Sigmoid colon (tissue), 7 donors: ENCODE results near the gene PAM16. TPM values are rescaled to one million over a fixed set of nuclear protein-coding genes. Genes with fewer than 3 reads are reported as not detected.

ENCODE experiments used
- DNase-seq: peaks from one replicate; pipeline ENCODE4 v3.0.0-alpha.2; 2019
- H3K27ac ChIP-seq, 4 donors: fragments of 200-600 bp; sonication (generic); one replicate each; pipeline ENCODE4 v1.5.1; 2016 to 2019; ENCODE audit warnings: mild to moderate bottlenecking in 1 of 4
- H3K27me3 ChIP-seq, 3 donors: fragments of 200-600 bp; sonication (generic); one replicate each; pipeline ENCODE4 v1.5.1; 2019; ENCODE audit warnings: mild to moderate bottlenecking in 1 of 3
- H3K36me3 ChIP-seq, 4 donors: fragments of 200-600 bp; sonication (generic); one replicate each; pipeline ENCODE4 v1.5.1; 2016 to 2019
- H3K4me1 ChIP-seq, 4 donors: fragments of 200-600 bp; sonication (generic); one replicate each; pipeline ENCODE4 v1.5.1; 2017 to 2019
- H3K4me3 ChIP-seq, 4 donors: fragments of 200-600 bp; sonication (generic); one replicate each; pipeline ENCODE4 v1.5.1; 2017 to 2019; ENCODE audit warnings: mild to moderate bottlenecking in 2 of 4, moderate library complexity in 1 of 4
- H3K9me3 ChIP-seq, 4 donors: fragments of 200-600 bp in 3 of 4; sonication (generic) in 3 of 4; one replicate each; pipeline versions ENCODE4 v1.5.1 to v1.6.1; 2013 to 2019
- CTCF ChIP-seq, 4 experiments: fragments of 450-650 bp in 3 of 4; fragments of 200-600 bp in 1 of 4; IDR thresholded peaks; one replicate each; pipeline ENCODE4 v1.5.1; 2016 to 2019; ENCODE audit warnings: antibody characterized with exemption in 4 of 4, mild to moderate bottlenecking in 3 of 4, moderate library complexity in 2 of 4
- EP300 ChIP-seq, 4 donors: sonication (generic); formaldehyde crosslinking; IDR thresholded peaks; one replicate each; pipeline ENCODE4 v1.6.1; 2017; ENCODE audit warnings: antibody characterized with exemption in 4 of 4
- POLR2A ChIP-seq, 2 donors: fragments of 450-650 bp; IDR thresholded peaks; one replicate each; pipeline ENCODE4 v1.6.1; 2016; ENCODE audit warnings: antibody characterized with exemption in 2 of 2, mild to moderate bottlenecking in 2 of 2, moderate library complexity in 2 of 2
- POLR2AphosphoS5 ChIP-seq, 4 donors: sonication (generic); formaldehyde crosslinking; IDR thresholded peaks; one replicate each; pipeline ENCODE4 v1.6.1; 2017; ENCODE audit warnings: antibody characterized with exemption in 4 of 4
- WGBS, 2 donors: extraction: QIAGEN DNeasy Blood & Tissue Kit; methylation state at CpG; one replicate each; pipeline ENCODE4 v1.1.7; 2013; 5-methylcytosine and 5-hydroxymethylcytosine counted together
- intact Hi-C: fragments of 100-400 bp; cut with DNase I; formaldehyde crosslinking; loops from one replicate; pipeline ENCODE4 v1.15.1; 2023
- polyA plus RNA-seq, 3 donors: library from polyadenylated mRNA; stranded (reverse); fragments of 200-250 nt; gene quantifications; one replicate each; pipeline ENCODE4 v1.2.3, GENCODE V29; 2013
- total RNA-seq, 4 donors: library from RNA; depleted of rRNA; stranded (reverse); fragments of >200 nt; gene quantifications; one replicate each; pipeline ENCODE4 v1.1.0, GENCODE V29; 2016
- donor health status: healthy with polysubstance abuse.
- donor health status: Bipolar disorder and iron deficiency.
- donor health status: healthy.

PAM16 gene
- total and polyA plus RNA-seq, 7 donors: 36.0 to 57.0 (median 49.0) TPM

GRCh38 chr16:4352843-4353242 lies 1.7 kb upstream of the PAM16 start:
- Histone ChIP-seq H3K27me3 (no peaks in the 10 kb centered on the region), H3K27ac (no peak overlapping the region), H3K4me3 (no peak overlapping the region), H3K9me3 (no peaks in the 10 kb centered on the region), H3K36me3 (peaks cover 0 to 8% (median 3%) of the 10 kb centered on the region in 4 donors), H3K4me1 (peaks cover 0 to 23% (median 17%) of the 10 kb centered on the region in 4 donors)
- WGBS, 2 donors: 89 to 91% methylated on average over 5 of the region's 5 CpGs
- DNase-seq: no peak
- TF ChIP-seq CTCF (IDR thresholded peaks at IDR 0.05) (no peak), EP300 (IDR thresholded peaks at IDR 0.05) (no peak), POLR2A (IDR thresholded peaks at IDR 0.05) (no peak), POLR2AphosphoS5 (IDR thresholded peaks at IDR 0.05) (no peak)
- intact Hi-C loops: no loop called here

- intact Hi-C loops: no loop called here
- peak; percentile 61 for DNase-seq
- Histone ChIP-seq H3K36me3 (peaks cover 0 to 6% (median 0%) of the 10 kb centered on the region in 4 donors), H3K4me3 (no peak overlapping the region), H3K27me3 (no peaks in the 10 kb centered on the region), H3K9me3 (no peaks in the 10 kb centered on the region), H3K4me1 (peaks cover 0 to 25% (median 19%) of the 10 kb centered on the region in 4 donors), H3K27ac (peak overlapping the region in 3 of 4 donors; percentile 18 to 90 (median 86))
- WGBS, 2 donors: 73 to 83% methylated on average over 7 of the region's 7 CpGs
- TF ChIP-seq EP300 (IDR thresholded peaks at IDR 0.05) (no peak), POLR2A (IDR thresholded peaks at IDR 0.05) (no peak), CTCF (IDR thresholded peaks at IDR 0.05) (no peak), POLR2AphosphoS5 (IDR thresholded peaks at IDR 0.05) (no peak)
Measured at GRCh38 chr16:4351880-4352279, 759 bp upstream of the PAM16 start.

- no peak for DNase-seq
- H3K4me3 ChIP-seq: peak overlapping the region; percentile 56 to 100 (median 78)
Measured at GRCh38 chr16:4350365-4350786, 745 bp downstream of the PAM16 start.

GRCh38 chr16:4349332-4349731 lies 1.8 kb downstream of the PAM16 start:
- H3K4me3 ChIP-seq: no peak overlapping the region
- no peak overlapping the region for H3K27ac ChIP-seq
- no peaks in the 10 kb centered on the region for H3K9me3 ChIP-seq
- no peaks in the 10 kb centered on the region for H3K36me3 ChIP-seq
- WGBS, 2 donors: 94 to 95% methylated on average over 5 of the region's 5 CpGs
- DNase-seq: no peak
- intact Hi-C loops: no loop called here
- no peaks in the 10 kb centered on the region for H3K27me3 ChIP-seq
- H3K4me1 ChIP-seq: peaks cover 0 to 30% (median 22%) of the 10 kb centered on the region in 4 donors
- TF ChIP-seq CTCF (IDR thresholded peaks at IDR 0.05) (no peak), EP300 (IDR thresholded peaks at IDR 0.05) (no peak), POLR2AphosphoS5 (IDR thresholded peaks at IDR 0.05) (no peak), POLR2A (IDR thresholded peaks at IDR 0.05) (no peak)

More at GRCh38 chr16:4350365-4350786, 745 bp downstream of the PAM16 start:
- WGBS, 2 donors: 31 to 33% methylated on average over 24 of the region's 24 CpGs
- Histone ChIP-seq H3K27ac (peak overlapping the region; percentile 80 to 90 (median 84)), H3K36me3 (peaks cover 0 to 6% (median 0%) of the 10 kb centered on the region in 4 donors), H3K27me3 (no peaks in the 10 kb centered on the region), H3K9me3 (no peaks in the 10 kb centered on the region), H3K4me1 (peaks cover 0 to 29% (median 19%) of the 10 kb centered on the region in 4 donors)
- intact Hi-C loops: no loop called here
- TF ChIP-seq EP300 (IDR thresholded peaks at IDR 0.05) (no peak), CTCF (IDR thresholded peaks at IDR 0.05) (no peak), POLR2A (IDR thresholded peaks at IDR 0.05) (no peak), POLR2AphosphoS5 (IDR thresholded peaks at IDR 0.05) (no peak)
